NCI-H2029 treated with DMSO at 0.1 percent for 48 hours (cell line): Measurements from ENCODE around the gene OR14J1.
"Not testable (repeated sequence)": the region's sequence is repeated elsewhere in the genome, so short reads cannot be mapped to it uniquely, and the experiment has no call there.

ENCODE experiments used
- DNase-seq: peaks from one replicate; lab custom pipeline; 2025; lab: John Stamatoyannopoulos, UW

Gene OR14J1

GRCh38 chr6:29301316-29301715, at the start of gene OR14J1:
OR14J1 (plus strand) TSS chr6:29301701; CDS start chr6:29306690, 4,989 bp downstream.
- DNase-seq: no peak

- DNase-seq: no peak
Measured at GRCh38 chr6:29251736-29252135, 49.8 kb upstream of the OR14J1 start.

GRCh38 chr6:29255530-29255929, 46.0 kb upstream of the OR14J1 start:
- DNase-seq: no peak

GRCh38 chr6:29259721-29260120, 41.8 kb upstream of the OR14J1 start:
- no peak for DNase-seq

GRCh38 chr6:29263001-29263400, 38.5 kb upstream of the OR14J1 start:
- DNase-seq: no peak

- DNase-seq: no peak
Measured at GRCh38 chr6:29294499-29294914, 7.0 kb upstream of the OR14J1 start.

- no peak for DNase-seq
Measured at GRCh38 chr6:29295181-29295585, 6.3 kb upstream of the OR14J1 start.

- no peak for DNase-seq
Measured at GRCh38 chr6:29295623-29296022, 5.9 kb upstream of the OR14J1 start.

- no peak for DNase-seq
Measured at GRCh38 chr6:29319931-29320330, 18.4 kb downstream of the OR14J1 start.

GRCh38 chr6:29323332-29323731, 21.8 kb downstream of the OR14J1 start:
- not testable (repeated sequence) for DNase-seq

- no peak for DNase-seq
Measured at GRCh38 chr6:29325777-29326176, 24.3 kb downstream of the OR14J1 start.

- no peak for DNase-seq
Measured at GRCh38 chr6:29332676-29333075, 31.2 kb downstream of the OR14J1 start.

GRCh38 chr6:29336269-29336668, 34.8 kb downstream of the OR14J1 start:
- DNase-seq: no peak

GRCh38 chr6:29345380-29345779, 43.9 kb downstream of the OR14J1 start:
- DNase-seq: no peak

- not testable (repeated sequence) for DNase-seq
Measured at GRCh38 chr6:29349348-29349747, 47.8 kb downstream of the OR14J1 start.

GRCh38 chr6:29354980-29355379, 53.5 kb downstream of the OR14J1 start:
- no peak for DNase-seq

GRCh38 chr6:29355603-29356002, 54.1 kb downstream of the OR14J1 start:
- no peak for DNase-seq
